IMR-90 (cell line): ENCODE measurements around the gene PALLD. TPM values are rescaled to one million over a fixed set of nuclear protein-coding genes. Genes with fewer than 3 reads are reported as not detected.

Source experiments
- ATAC-seq: fragments of 200-7000 bp; cut with Tn5 transposase; 2 replicates; pipeline ENCODE4 v1.9.1; 2020; ENCODE audit warnings: low read depth, mild to moderate bottlenecking, moderate library complexity
- BruUV-seq: library from RNA; stranded (reverse); fragments of 400-500 nt; replicated peaks from 2 replicates; lab custom pipeline; 2021; lab: Mats Ljungman, UMichigan
- CTCF ChIA-PET: fragments of 300-600 bp; formaldehyde crosslinking; extraction: SDS; loops from one replicate; lab custom pipeline; 2021; ENCODE audit warnings: antibody characterized with exemption; lab: Yijun Ruan, JAX
- POLR2A ChIA-PET: fragments of 300-600 bp; sonication (Branson Sonifier 250); formaldehyde crosslinking; loops from one replicate; lab custom pipeline; 2022; ENCODE audit warnings: antibody characterized with exemption; ENCODE audit not compliant: unreplicated experiment; lab: Charles Lee
- DNase-seq: peaks from one replicate; pipeline ENCODE4 v3.0.0; 2013
- H2AFZ ChIP-seq: replicated peaks from 2 replicates; pipeline ENCODE3; 2013; ENCODE audit warnings: low read length, mild to moderate bottlenecking; ENCODE audit not compliant: poor library complexity
- H2AK5ac ChIP-seq: 2 replicates; pipeline ENCODE4 v1.6.1; 2013; ENCODE audit warnings: low read depth, low read length, inconsistent platforms
- H2AK9ac ChIP-seq: replicated peaks from 2 replicates; pipeline ENCODE3; 2013; ENCODE audit warnings: mild to moderate bottlenecking, low read depth, low read length, moderate library complexity; ENCODE audit not compliant: poor library complexity
- H2BK120ac ChIP-seq: 2 replicates; pipeline ENCODE4 v1.6.1; 2013; ENCODE audit warnings: low read depth, low read length, inconsistent platforms
- H2BK15ac ChIP-seq: 3 replicates; pipeline ENCODE4 v1.6.1; 2013; ENCODE audit warnings: low read depth, low read length, inconsistent platforms
- H2BK20ac ChIP-seq: 2 replicates; pipeline ENCODE4 v1.6.1; 2013; ENCODE audit warnings: low read depth, mild to moderate bottlenecking, inconsistent platforms, low read length, moderate library complexity
- H2BK5ac ChIP-seq: 2 replicates; pipeline ENCODE4 v1.6.1; 2013; ENCODE audit warnings: mild to moderate bottlenecking, low read depth, low read length, inconsistent platforms; ENCODE audit not compliant: poor library complexity, severe bottlenecking
- H3K14ac ChIP-seq: replicated peaks from 2 replicates; pipeline ENCODE4 v1.6.1; 2013; ENCODE audit warnings: low read depth, low read length, inconsistent platforms
- H3K18ac ChIP-seq: 2 replicates; pipeline ENCODE4 v1.6.1; 2013; ENCODE audit warnings: low read depth, low read length, control low read depth
- H3K23ac ChIP-seq: 2 replicates; pipeline ENCODE4 v1.6.1; 2013; ENCODE audit warnings: low read depth, low read length, inconsistent platforms
- H3K27ac ChIP-seq: 2 replicates; pipeline ENCODE4 v1.5.1; 2013; ENCODE audit warnings: mild to moderate bottlenecking, control low read depth, low read length; ENCODE audit not compliant: insufficient read depth
- H3K27me3 ChIP-seq: 2 replicates; pipeline ENCODE4 v1.6.1; 2013; ENCODE audit warnings: low read length; ENCODE audit not compliant: control insufficient read depth, insufficient read depth
- H3K36me3 ChIP-seq: 2 replicates; pipeline ENCODE4 v1.6.1; 2013; ENCODE audit warnings: low read length, mixed read lengths; ENCODE audit not compliant: control insufficient read depth, insufficient read depth
- H3K4ac ChIP-seq: 2 replicates; pipeline ENCODE4 v1.6.1; 2013; ENCODE audit warnings: low read depth, low read length, inconsistent platforms
- H3K4me1 ChIP-seq: 2 replicates; pipeline ENCODE4 v1.6.1; 2013; ENCODE audit warnings: low read length, mixed read lengths; ENCODE audit not compliant: control insufficient read depth, insufficient read depth
- H3K4me2 ChIP-seq: 2 replicates; pipeline ENCODE4 v1.6.1; 2013; ENCODE audit warnings: low read depth, mild to moderate bottlenecking, control low read depth, low read length, moderate library complexity
- H3K4me3 ChIP-seq: 2 replicates; pipeline ENCODE4 v1.5.1; 2013; ENCODE audit warnings: low read depth, mild to moderate bottlenecking, control low read depth, low read length, moderate library complexity; ENCODE audit not compliant: insufficient read depth
- H3K56ac ChIP-seq: 2 replicates; pipeline ENCODE4 v1.6.1; 2013; ENCODE audit warnings: low read length, inconsistent platforms; ENCODE audit not compliant: insufficient read depth; ENCODE audit errors: extremely low read depth
- H3K79me1 ChIP-seq, 2 experiments: 2 replicates each; pipeline ENCODE4 v1.6.1; 2013; ENCODE audit warnings: low read length in 2 of 2, inconsistent platforms in 1 of 2, low read depth in 1 of 2
- H3K9ac ChIP-seq: 2 replicates; pipeline ENCODE4 v1.6.1; 2013; ENCODE audit warnings: low read depth, low read length, control low read depth
- H3K9me1 ChIP-seq: 2 replicates; pipeline ENCODE4 v1.6.1; 2013; ENCODE audit warnings: low read length, inconsistent platforms; ENCODE audit not compliant: insufficient read depth
- H3K9me3 ChIP-seq: 2 replicates; pipeline ENCODE4 v1.6.1; 2013; ENCODE audit warnings: low read length; ENCODE audit not compliant: control insufficient read depth, insufficient read depth
- H4K20me1 ChIP-seq: 2 replicates; pipeline ENCODE4 v1.6.1; 2013; ENCODE audit warnings: low read length, inconsistent platforms; ENCODE audit not compliant: insufficient read depth
- H4K5ac ChIP-seq: 2 replicates; pipeline ENCODE4 v1.6.1; 2013; ENCODE audit warnings: mild to moderate bottlenecking, low read depth, low read length, control low read depth
- H4K8ac ChIP-seq, 2 experiments: 2 replicates each; pipeline ENCODE4 v1.6.1; 2013; ENCODE audit warnings: low read depth in 2 of 2, low read length in 2 of 2, control low read depth in 1 of 2, inconsistent platforms in 1 of 2
- H4K91ac ChIP-seq: 2 replicates; pipeline ENCODE4 v1.6.1; 2013; ENCODE audit warnings: low read depth, low read length, inconsistent platforms; ENCODE audit not compliant: insufficient read depth
- FOS ChIP-seq: fragments of 150-350 bp; IDR thresholded peaks from 2 replicates; pipeline ENCODE4 v1.6.1; 2016; ENCODE audit warnings: low read depth, low read length
- NFE2L2 ChIP-seq: fragments of 150-350 bp; IDR thresholded peaks from 2 replicates; pipeline ENCODE4 v1.6.1; 2016; ENCODE audit warnings: low read depth, mild to moderate bottlenecking, low read length
- WGBS, 2 experiments: methylation state at CpG; one replicate each; pipeline versions ENCODE4 v1.1.5 to v1.1.7; 2013; ENCODE audit warnings: missing lambda C conversion rate in 2 of 2; ENCODE audit not compliant: insufficient read length in 1 of 2; ENCODE audit errors: extremely low coverage in 2 of 2; 5-methylcytosine and 5-hydroxymethylcytosine counted together
- dilution Hi-C: fragments of 300-500 bp; cut with HindIII; formaldehyde crosslinking; loops from one replicate; pipeline ENCODE4 v1.14.3; 2018; ENCODE audit warnings: low sequenced_read_pairs; ENCODE audit not compliant: unreplicated experiment
- in situ Hi-C: fragments of 300-500 bp; cut with MboI; formaldehyde crosslinking; loops from 3 replicates; pipeline ENCODE4 v1.14.3; 2019; ENCODE audit warnings: low sequenced_read_pairs, inconsistent platforms, mixed read lengths
- intact Hi-C: fragments of 100-400 bp; cut with micrococcal nuclease; formaldehyde crosslinking; loops from 2 replicates; pipeline ENCODE4 v1.10.0; 2022
- polyA plus RNA-seq, 3 experiments: library from polyadenylated mRNA; depleted of rRNA; stranded (reverse); fragments of >200 nt; gene quantifications; 2 replicates each; pipeline ENCODE4 v1.2.3, GENCODE V29; 2012; ENCODE audit warnings: low replicate concordance in 1 of 3
- total RNA-seq: library from RNA; depleted of rRNA; stranded (reverse); fragments of >200 nt; gene quantifications from 2 replicates; pipeline ENCODE4 v1.2.3, GENCODE V29; 2012

The PALLD gene
- total and polyA plus RNA-seq, 2 of the 4 experiments (the other 2 are of a cell fraction), result 91.0 to 91.9 TPM

GRCh38 chr4:168868802-168869201, 371.9 kb downstream of the PALLD start:
- in situ Hi-C loops (no loop called here), dilution Hi-C loops (no loop called here), intact Hi-C loops (no loop called here)
- H3K4me2 ChIP-seq, result peak overlapping the region; percentile 42; the same call in 1 of the 2 replicates
- H4K5ac ChIP-seq, result peak overlapping the region; percentile 68
- H3K4ac ChIP-seq, result peak overlapping the region; percentile 90; the same call in 1 of the 2 replicates
- peak overlapping the region; percentile 85 for H4K91ac ChIP-seq
- H2BK20ac ChIP-seq, result peak overlapping the region; percentile 86
- peak overlapping the region; percentile 63; the same call in 1 of the 2 replicates for H2AK5ac ChIP-seq
- ATAC-seq (no peak), DNase-seq (no peak)
- peaks cover 12% of the 10 kb centered on the region for H3K36me3 ChIP-seq
- peak overlapping the region; percentile 66 for H3K18ac ChIP-seq
- TF ChIP-seq NFE2L2 (no peak), FOS (no peak)
- no peak overlapping the region for H3K4me3 ChIP-seq
- no peak overlapping the region for H3K9ac ChIP-seq
- peak overlapping the region; percentile 39; the same call in 1 of the 3 replicates for H2BK15ac ChIP-seq
- CTCF ChIA-PET, result no interaction called here
- H3K79me1 ChIP-seq, result peaks cover 40 to 70% of the 10 kb centered on the region in 2 experiments
- peak overlapping the region; percentile 84 for H2BK120ac ChIP-seq
- 100% methylated on average over 1 of the region's 5 CpGs; no CpG with 5 or more reads in 1 of the 2 experiments for WGBS, 2 experiments
- H4K8ac ChIP-seq, result peak overlapping the region in 1 of 2 experiments; percentile 82; a peak in 3 of 4 replicates
- H3K27ac ChIP-seq, result peak overlapping the region; percentile 47; the same call in 1 of the 2 replicates
- no TSS peak for BruUV-seq
- peak overlapping the region; percentile 97 for H2BK5ac ChIP-seq
- POLR2A ChIA-PET, result no interaction called here
- H4K20me1 ChIP-seq, result peaks cover 15% of the 10 kb centered on the region
- H3K23ac ChIP-seq, result peak overlapping the region; percentile 81
- no peaks in the 10 kb centered on the region for H3K9me3 ChIP-seq
- no peak overlapping the region for H2AK9ac ChIP-seq
- peak overlapping the region; percentile 67; the same call in 1 of the 2 replicates for H3K56ac ChIP-seq
- H2AFZ ChIP-seq, result no peak overlapping the region
- peaks cover 35% of the 10 kb centered on the region for H3K4me1 ChIP-seq
- H3K14ac ChIP-seq, result peak overlapping the region; percentile 94
- H3K27me3 ChIP-seq, result no peaks in the 10 kb centered on the region
- peaks cover 24% of the 10 kb centered on the region for H3K9me1 ChIP-seq
